GM12878 (cell line): ENCODE measurements around the gene LBH. TPM values are rescaled to one million over a fixed set of nuclear protein-coding genes. Genes with fewer than 3 reads are reported as not detected.

Experiments
- ATAC-seq: fragments of 200-7000 bp; cut with Tn5 transposase; 3 replicates; pipeline ENCODE4 v1.9.1; 2020; ENCODE audit warnings: mild to moderate bottlenecking, moderate library complexity
- BruUV-seq: library from RNA; stranded (reverse); fragments of 400-500 nt; replicated peaks from 2 replicates; lab custom pipeline; 2021; lab: Mats Ljungman, UMichigan
- CTCF ChIA-PET: fragments of 300-600 bp; sonication (Branson Sonifier 250); formaldehyde crosslinking; extraction: SDS; loops from one replicate; lab custom pipeline; 2021; ENCODE audit warnings: inconsistent platforms; lab: Yijun Ruan, JAX
- POLR2A ChIA-PET: fragments of 350-600 bp; formaldehyde crosslinking; extraction: SDS; loops from one replicate; lab custom pipeline; 2021; ENCODE audit warnings: inconsistent platforms; lab: Charles Lee
- RAD21 ChIA-PET: fragments of 300-600 bp; sonication (Branson Sonifier 250); formaldehyde crosslinking; loops from one replicate; lab custom pipeline; 2023; ENCODE audit warnings: antibody characterized with exemption; ENCODE audit not compliant: unreplicated experiment; lab: Charles Lee
- SMC1A ChIA-PET: fragments of 300-600 bp; sonication (Branson Sonifier 250); formaldehyde crosslinking; loops from one replicate; lab custom pipeline; 2023; ENCODE audit not compliant: unreplicated experiment, uncharacterized antibody; lab: Charles Lee
- DNase-seq: peaks from one replicate; pipeline ENCODE4 v3.0.0-alpha.2; 2011; ENCODE audit warnings: low read depth, low spot score
- FAIRE-seq: peaks from 3 replicates; lab custom pipeline; 2011; peaks lifted over from hg19 to GRCh38; lab: Jason Lieb, UNC
- H2AFZ ChIP-seq: 2 replicates; pipeline ENCODE4 v1.6.0; 2011; ENCODE audit warnings: low read depth, low read length, control low read depth; ENCODE audit not compliant: control insufficient read depth
- H3K27ac ChIP-seq: 2 replicates; pipeline ENCODE4 v1.5.1; 2011; ENCODE audit warnings: control low read depth; ENCODE audit not compliant: control insufficient read depth, insufficient read depth
- H3K27me3 ChIP-seq, 2 experiments: replicated peaks in 1 of 2; 2 replicates each; pipeline versions ENCODE4 v1.6.0 to v1.6.1; 2011; ENCODE audit warnings: low read length in 1 of 2; ENCODE audit not compliant: control insufficient read depth in 2 of 2, insufficient read depth in 2 of 2
- H3K36me3 ChIP-seq, 2 experiments: 2 replicates each; pipeline ENCODE4 v1.5.1; 2011; ENCODE audit warnings: low read length in 1 of 2; ENCODE audit not compliant: control insufficient read depth in 2 of 2, insufficient read depth in 2 of 2
- H3K4me1 ChIP-seq: 2 replicates; pipeline ENCODE4 v1.6.1; 2011; ENCODE audit warnings: mild to moderate bottlenecking, low read length, moderate library complexity, mixed read lengths; ENCODE audit not compliant: control insufficient read depth, insufficient read depth
- H3K4me2 ChIP-seq: 2 replicates; pipeline ENCODE4 v1.6.0; 2011; ENCODE audit warnings: control low read depth; ENCODE audit not compliant: control insufficient read depth, insufficient read depth
- H3K4me3 ChIP-seq: fragments of 200-600 bp; sonication (generic); 2 replicates; pipeline ENCODE4 v1.5.1; 2016
- H3K79me2 ChIP-seq: 2 replicates; pipeline ENCODE4 v1.6.0; 2011; ENCODE audit warnings: low read length; ENCODE audit not compliant: control insufficient read depth, insufficient read depth
- H3K9ac ChIP-seq: 2 replicates; pipeline ENCODE4 v1.8.0; 2011; ENCODE audit warnings: low read length, control low read depth, mixed read lengths; ENCODE audit not compliant: control insufficient read depth, insufficient read depth
- H3K9me3 ChIP-seq: replicated peaks from 3 replicates; pipeline ENCODE4 v1.5.1; 2011; ENCODE audit warnings: mild to moderate bottlenecking, low read length; ENCODE audit not compliant: control insufficient read depth, insufficient read depth
- H4K20me1 ChIP-seq: 2 replicates; pipeline ENCODE4 v1.6.0; 2011; ENCODE audit not compliant: control insufficient read depth, insufficient read depth
- BACH1 ChIP-seq: fragments of 450-650 bp; IDR thresholded peaks from 2 replicates; pipeline ENCODE4 v1.6.1; 2017; ENCODE audit warnings: mild to moderate bottlenecking, borderline replicate concordance
- CHD1 ChIP-seq: IDR thresholded peaks from 2 replicates; pipeline ENCODE4 v1.6.1; 2012; ENCODE audit warnings: low read depth, low read length, improper control_type of control experiment
- KAT2A ChIP-seq: conservative IDR thresholded peaks from 2 replicates; pipeline ENCODE4 v1.6.1; 2011; ENCODE audit warnings: low read depth, low read length; ENCODE audit not compliant: control insufficient read depth
- RFX5 ChIP-seq: IDR thresholded peaks from 2 replicates; pipeline ENCODE4 v1.6.1; 2011; ENCODE audit warnings: low read depth, low read length, improper control_type of control experiment
- SIN3A ChIP-seq: IDR thresholded peaks from 2 replicates; pipeline ENCODE4 v1.6.1; 2012; ENCODE audit warnings: low read depth, low read length, improper control_type of control experiment
- SMAD5 ChIP-seq: IDR thresholded peaks from 2 replicates; pipeline ENCODE4 v1.6.1; 2016; ENCODE audit warnings: antibody characterized with exemption, low read depth
- TAF1 ChIP-seq: IDR thresholded peaks from 2 replicates; pipeline ENCODE4 v1.6.1; 2011; ENCODE audit warnings: mild to moderate bottlenecking, low read depth, low read length, borderline replicate concordance
- WGBS: methylation state at CpG from one replicate; pipeline ENCODE4 v1.1.6; 2016; ENCODE audit warnings: low lambda C conversion rate; ENCODE audit not compliant: insufficient replicate concordance, insufficient coverage; ENCODE audit errors: missing lambda C conversion rate; 5-methylcytosine and 5-hydroxymethylcytosine counted together
- in situ Hi-C: fragments of 300-500 bp; cut with MboI; formaldehyde crosslinking; loops from 9 replicates; pipeline ENCODE4 v1.14.3; 2018; ENCODE audit warnings: mixed read lengths
- intact Hi-C: fragments of 100-400 bp; cut with micrococcal nuclease; formaldehyde crosslinking; loops from one replicate; pipeline ENCODE4 v1.14.2; 2022; ENCODE audit not compliant: unreplicated experiment
- polyA plus RNA-seq, 11 experiments: library from polyadenylated mRNA; depleted of rRNA in 4 of 11; unstranded in 6 of 11; stranded (reverse) in 5 of 11; fragments of >200 nt; fragmentation: Nextera tagmentation in 4 of 11; fragmentation: Illumina TruSeq in 1 of 11; extraction: Ambion mirVana in 4 of 11; extraction: Trizol in 1 of 11; gene quantifications; 1 replicate in 1 of 11; 2 replicates in 10 of 11; pipeline versions ENCODE4 v1.2.1 to v1.2.3, GENCODE V29; 2011 to 2016; ENCODE audit warnings: inconsistent platforms in 2 of 11, missing spikeins in 2 of 11, low read depth in 1 of 11
- total RNA-seq, 4 experiments: library from RNA; depleted of rRNA in 3 of 4; stranded (reverse); fragments of >200 nt in 3 of 4; fragmentation: Illumina TruSeq in 1 of 4; extraction: Trizol in 1 of 4; gene quantifications; 2 replicates each; pipeline versions ENCODE4 v1.2.1 to v1.2.3, GENCODE V29; 2013 to 2021
- TF ChIP-seq, protein P1 (sequence below): IDR thresholded peaks from 2 replicates; pipeline ENCODE4 v1.6.1; 2012; ENCODE audit warnings: low read depth, low read length, improper control_type of control experiment

Gene LBH
- total and polyA plus RNA-seq, 10 of the 15 experiments (the other 5 are each of a cell fraction or from before 2014, with no cell fraction given) = 9.3 to 133 (median 34.1) TPM

DNA sequence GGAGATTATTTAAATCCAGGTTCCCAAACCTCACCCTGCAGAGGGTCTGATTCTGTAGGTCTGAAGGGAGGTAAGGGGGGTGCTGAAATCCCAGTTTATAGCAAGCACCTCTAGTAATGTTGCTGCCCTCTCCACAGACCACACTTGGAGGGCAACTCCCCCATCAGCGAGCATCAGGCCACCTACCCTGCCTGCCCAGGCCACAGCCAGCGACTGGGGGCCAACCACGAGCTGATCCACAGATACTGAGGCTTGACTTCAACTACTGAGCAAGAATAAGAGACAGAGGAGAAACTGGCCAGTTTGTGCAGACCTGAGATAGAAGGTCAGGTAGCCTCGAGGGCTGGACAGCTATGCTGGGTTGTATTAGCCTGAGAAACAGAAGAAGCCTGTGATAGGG is 36.3 kb upstream of the LBH start:
- DNase-seq (no peak), FAIRE-seq (no peak), ATAC-seq (no peak)
- no peaks in the 10 kb centered on the region for H3K27me3 ChIP-seq
- H3K9ac ChIP-seq = no peak overlapping the region
- no peaks in the 10 kb centered on the region for H4K20me1 ChIP-seq
- no peaks in the 10 kb centered on the region for H3K4me1 ChIP-seq
- H3K4me2 ChIP-seq = no peak overlapping the region
- ChIA-PET POLR2A (no interaction called here), SMC1A (interaction anchor here (1.0 to 1.2 kb wide), 2 partner anchors 30 to 498 kb away, joined by 3 to 6 read pairs; no protein-coding TSS in a partner anchor), CTCF (interaction anchor here (0.6 kb wide), 1 partner anchor 1233 kb away, joined by 3 read pairs; no protein-coding TSS in a partner anchor), RAD21 (interaction anchor here (1.1 kb wide), 1 partner anchor 32 kb away, joined by 3 read pairs; no protein-coding TSS in a partner anchor)
- intact Hi-C loops (no loop called here), in situ Hi-C loops (no loop called here)
- no peak overlapping the region for H3K27ac ChIP-seq
- no peaks in the 10 kb centered on the region for H3K9me3 ChIP-seq
- BruUV-seq = no TSS peak
- H2AFZ ChIP-seq = no peak overlapping the region
- no peak overlapping the region for H3K4me3 ChIP-seq
- no peaks in the 10 kb centered on the region for H3K36me3 ChIP-seq
- H3K79me2 ChIP-seq = no peaks in the 10 kb centered on the region
- TF ChIP-seq, protein P1, sequence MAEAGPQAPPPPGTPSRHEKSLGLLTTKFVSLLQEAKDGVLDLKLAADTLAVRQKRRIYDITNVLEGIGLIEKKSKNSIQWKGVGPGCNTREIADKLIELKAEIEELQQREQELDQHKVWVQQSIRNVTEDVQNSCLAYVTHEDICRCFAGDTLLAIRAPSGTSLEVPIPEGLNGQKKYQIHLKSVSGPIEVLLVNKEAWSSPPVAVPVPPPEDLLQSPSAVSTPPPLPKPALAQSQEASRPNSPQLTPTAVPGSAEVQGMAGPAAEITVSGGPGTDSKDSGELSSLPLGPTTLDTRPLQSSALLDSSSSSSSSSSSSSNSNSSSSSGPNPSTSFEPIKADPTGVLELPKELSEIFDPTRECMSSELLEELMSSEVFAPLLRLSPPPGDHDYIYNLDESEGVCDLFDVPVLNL = no peak
- TF ChIP-seq BACH1 (no peak), CHD1 (no peak), SMAD5 (no peak), KAT2A (no peak), SIN3A (no peak), TAF1 (no peak), RFX5 (no peak)
- 6% methylated on average over 4 of the region's 4 CpGs for WGBS
